Vagina (tissue), 2 donors: ENCODE results near the gene SYNE1. TPM values are rescaled to one million over a fixed set of nuclear protein-coding genes. Genes with fewer than 3 reads are reported as not detected.
"Not testable (repeated sequence)": the region's sequence is repeated elsewhere in the genome, so short reads cannot be mapped to it uniquely, and the experiment has no call there.

Experiments
- DNase-seq, 2 donors: peaks; one replicate each; pipeline ENCODE4 v3.0.0-alpha.2; 2017; ENCODE audit errors: extremely low spot score in 2 of 2
- H3K27ac ChIP-seq: fragments of 200-600 bp; sonication (generic); one replicate; pipeline ENCODE4 v1.5.1; 2019
- H3K27me3 ChIP-seq: fragments of 200-600 bp; sonication (generic); one replicate; pipeline ENCODE4 v1.5.1; 2019
- H3K36me3 ChIP-seq, 2 donors: fragments of 200-600 bp; sonication (generic); one replicate each; pipeline ENCODE4 v1.5.1; 2017 to 2019
- H3K4me1 ChIP-seq: fragments of 200-600 bp; sonication (generic); one replicate; pipeline ENCODE4 v1.5.1; 2019
- H3K4me3 ChIP-seq, 2 donors: fragments of 200-600 bp; sonication (generic); 1 replicate in 1 of 2; 2 replicates in 1 of 2; pipeline ENCODE4 v1.5.1; 2016 to 2019
- H3K9me3 ChIP-seq: fragments of 200-600 bp; sonication (generic); one replicate; pipeline ENCODE4 v1.5.1; 2019
- CTCF ChIP-seq, 3 experiments: fragments of 450-650 bp in 2 of 3; fragments of 200-600 bp in 1 of 3; sonication (generic) in 1 of 3; IDR thresholded peaks; one replicate each; pipeline ENCODE4 v1.5.1; 2017 to 2019; ENCODE audit warnings: antibody characterized with exemption in 3 of 3, mild to moderate bottlenecking in 2 of 3, moderate library complexity in 2 of 3
- POLR2A ChIP-seq, 2 donors: fragments of 450-650 bp; IDR thresholded peaks; one replicate each; pipeline ENCODE4 v1.6.1; 2017; ENCODE audit warnings: antibody characterized with exemption in 2 of 2, mild to moderate bottlenecking in 2 of 2, moderate library complexity in 2 of 2
- POLR2AphosphoS5 ChIP-seq, 2 donors: sonication (generic); formaldehyde crosslinking; IDR thresholded peaks; one replicate each; pipeline ENCODE4 v1.9.0; 2017; ENCODE audit warnings: antibody characterized with exemption in 2 of 2, mild to moderate bottlenecking in 2 of 2, low read depth in 1 of 2; ENCODE audit not compliant: insufficient read depth in 1 of 2
- intact Hi-C: fragments of 100-400 bp; cut with DNase I; formaldehyde crosslinking; loops from one replicate; pipeline ENCODE4 v1.15.1; 2023
- total RNA-seq: library from RNA; depleted of rRNA; stranded (reverse); fragments of >200 nt; gene quantifications from one replicate; pipeline ENCODE4 v1.2.3, GENCODE V29; 2016

SYNE1 gene
- total RNA-seq, 1 donor from 2014 or later, result 81.5 TPM

- Histone ChIP-seq H3K4me1 (no peaks in the 10 kb centered on the region), H3K27me3 (no peaks in the 10 kb centered on the region), H3K27ac (no peak overlapping the region), H3K9me3 (no peaks in the 10 kb centered on the region), H3K36me3 (no peaks in the 10 kb centered on the region), H3K4me3 (no peak overlapping the region)
- DNase-seq, result no peak
- intact Hi-C loops, result no loop called here
- TF ChIP-seq CTCF (IDR thresholded peaks at IDR 0.05) (no peak), POLR2A (IDR thresholded peaks at IDR 0.05) (no peak), POLR2AphosphoS5 (IDR thresholded peaks at IDR 0.05; ENCODE audit: insufficient read depth in 1 of 2, low read depth in 1 of 2) (no peak)
Measured at GRCh38 chr6:152651986-152652385, 14.8 kb upstream of the SYNE1 start.

GRCh38 chr6:152648105-152648504 lies 10.9 kb upstream of the SYNE1 start:
- no peaks in the 10 kb centered on the region for H3K27me3 ChIP-seq
- no peak overlapping the region for H3K4me3 ChIP-seq
- no peaks in the 10 kb centered on the region for H3K9me3 ChIP-seq
- peak overlapping the region; percentile 12 for H3K27ac ChIP-seq
- DNase-seq, result no peak
- TF ChIP-seq CTCF (IDR thresholded peaks at IDR 0.05) (no peak), POLR2A (IDR thresholded peaks at IDR 0.05) (no peak), POLR2AphosphoS5 (IDR thresholded peaks at IDR 0.05; ENCODE audit: insufficient read depth in 1 of 2, low read depth in 1 of 2) (peak in 1 of 2 donors; percentile 63)
- no peaks in the 10 kb centered on the region for H3K36me3 ChIP-seq
- no peaks in the 10 kb centered on the region for H3K4me1 ChIP-seq
- intact Hi-C loops, result no loop called here

- H3K27me3 ChIP-seq, H3K27ac ChIP-seq, H3K9me3 ChIP-seq, DNase-seq, intact Hi-C loops, H3K36me3 ChIP-seq, H3K4me3 ChIP-seq, H3K4me1 ChIP-seq: not testable (repeated sequence)
Measured at GRCh38 chr6:152646732-152647131, 9.6 kb upstream of the SYNE1 start.

- Histone ChIP-seq H3K4me1 (no peaks in the 10 kb centered on the region), H3K27ac (no peak overlapping the region), H3K36me3 (no peaks in the 10 kb centered on the region), H3K9me3 (no peaks in the 10 kb centered on the region), H3K4me3 (no peak overlapping the region), H3K27me3 (no peaks in the 10 kb centered on the region)
- DNase-seq, result no peak
- intact Hi-C loops, result no loop called here
- TF ChIP-seq POLR2A (IDR thresholded peaks at IDR 0.05) (no peak), CTCF (IDR thresholded peaks at IDR 0.05) (peak in 2 of 3 experiments; percentile 17 to 42), POLR2AphosphoS5 (IDR thresholded peaks at IDR 0.05; ENCODE audit: insufficient read depth in 1 of 2, low read depth in 1 of 2) (no peak)
Measured at GRCh38 chr6:152642578-152643375, 5.6 kb upstream of the SYNE1 start.

- no peaks in the 10 kb centered on the region for H3K27me3 ChIP-seq
- no peaks in the 10 kb centered on the region for H3K9me3 ChIP-seq
- TF ChIP-seq POLR2AphosphoS5 (IDR thresholded peaks at IDR 0.05; ENCODE audit: insufficient read depth in 1 of 2, low read depth in 1 of 2) (no peak), CTCF (IDR thresholded peaks at IDR 0.05) (no peak), POLR2A (IDR thresholded peaks at IDR 0.05) (no peak)
- intact Hi-C loops, result no loop called here
- peaks cover 9% of the 10 kb centered on the region for H3K4me1 ChIP-seq
- H3K4me3 ChIP-seq, result peak overlapping the region; percentile 52 to 64
- DNase-seq, result no peak
- peak overlapping the region; percentile 87 for H3K27ac ChIP-seq
- no peaks in the 10 kb centered on the region for H3K36me3 ChIP-seq
Measured at GRCh38 chr6:152636609-152637295, 410 bp downstream of the SYNE1 start.
